K562 (cell line): ENCODE measurements around the gene DNAJC15. TPM values are rescaled to one million over a fixed set of nuclear protein-coding genes. Genes with fewer than 3 reads are reported as not detected.

Experiments
- ATF4 ChIP-seq: fragments of 450-650 bp; formaldehyde crosslinking; IDR thresholded peaks from 2 replicates; pipeline ENCODE4 v1.4.0; 2022; ENCODE audit warnings: mild to moderate bottlenecking, moderate library complexity
- E2F6 ChIP-seq, 2 experiments: IDR thresholded peaks; 2 replicates each; pipeline ENCODE4 v1.6.1; 2011; ENCODE audit warnings: borderline replicate concordance in 1 of 2, control low read depth in 1 of 2, low read depth in 1 of 2, low read length in 1 of 2, mild to moderate bottlenecking in 1 of 2, mixed read lengths in 1 of 2, moderate library complexity in 1 of 2; ENCODE audit not compliant: insufficient read depth in 1 of 2, insufficient read length in 1 of 2, poor library complexity in 1 of 2, severe bottlenecking in 1 of 2; ENCODE audit errors: extremely low read depth in 1 of 2
- EGR1 ChIP-seq: fragments of 450-650 bp; conservative IDR thresholded peaks from 2 replicates; pipeline ENCODE4 v1.6.1; 2017; ENCODE audit warnings: mild to moderate bottlenecking
- MTA3 ChIP-seq: fragments of 450-650 bp; formaldehyde crosslinking; IDR thresholded peaks from 2 replicates; pipeline ENCODE4 v1.6.1; 2017; ENCODE audit warnings: mild to moderate bottlenecking, borderline replicate concordance
- NONO ChIP-seq, 2 experiments: fragments of 200-400 bp in 1 of 2; fragments of 450-650 bp in 1 of 2; formaldehyde crosslinking in 1 of 2; IDR thresholded peaks; 2 replicates each; pipeline ENCODE4 v1.6.1; 2017; ENCODE audit warnings: low read depth in 2 of 2, mild to moderate bottlenecking in 2 of 2, moderate library complexity in 2 of 2, low read length in 1 of 2
- NR2C2 ChIP-seq, 2 experiments: fragments of 200-800 bp in 1 of 2; sonication (Bioruptor generic) in 1 of 2; sonication (generic) in 1 of 2; formaldehyde crosslinking in 1 of 2; IDR thresholded peaks; 2 replicates each; pipeline versions ENCODE4 v1.6.1 to v1.8.0; 2016 to 2022; ENCODE audit warnings: mild to moderate bottlenecking in 1 of 2, missing compliant biosample characterization in 1 of 2, missing genetic modification characterization in 1 of 2, missing genetic modification reagents in 1 of 2
- NR3C1 ChIP-seq: sonication (generic); formaldehyde crosslinking; IDR thresholded peaks from 2 replicates; pipeline ENCODE4 v1.8.1; 2022; ENCODE audit warnings: missing genetic modification reagents
- RBBP5 ChIP-seq: fragments of 200-600 bp; sonication (generic); IDR thresholded peaks from 2 replicates; pipeline ENCODE4 v1.6.1; 2012; ENCODE audit warnings: borderline replicate concordance, mild to moderate bottlenecking, low read length, control low read depth, inconsistent platforms; ENCODE audit not compliant: insufficient read depth, poor library complexity, severe bottlenecking
- WHSC1 ChIP-seq: IDR thresholded peaks from one replicate; pipeline ENCODE4 v1.6.1; 2012; ENCODE audit warnings: low read length, control low read depth, inconsistent platforms
- ZNF324 ChIP-seq: fragments of 250-450 bp; sonication (Bioruptor Pico); IDR thresholded peaks from 2 replicates; pipeline ENCODE4 v1.4.0; 2020; ENCODE audit warnings: mild to moderate bottlenecking
- ZNF431 ChIP-seq: sonication (generic); formaldehyde crosslinking; IDR thresholded peaks from 2 replicates; pipeline ENCODE4 v1.8.0; 2022; ENCODE audit warnings: mild to moderate bottlenecking, missing genetic modification reagents
- ZNF699 ChIP-seq: fragments of 250-450 bp; sonication (Bioruptor Pico); IDR thresholded peaks from 2 replicates; pipeline ENCODE4 v1.8.0; 2021; ENCODE audit warnings: mild to moderate bottlenecking, moderate library complexity; ENCODE audit not compliant: insufficient replicate concordance
- polyA plus RNA-seq, 8 experiments: library from polyadenylated mRNA; depleted of rRNA in 4 of 8; stranded (reverse) in 5 of 8; unstranded in 3 of 8; fragments of >200 nt; fragmentation: Nextera tagmentation in 2 of 8; fragmentation: Illumina TruSeq in 1 of 8; extraction: Ambion mirVana in 2 of 8; extraction: Trizol in 1 of 8; gene quantifications; 2 replicates each; pipeline versions ENCODE4 v1.2.1 to v1.2.3, GENCODE V29; 2011 to 2014; ENCODE audit warnings: inconsistent platforms in 1 of 8, missing spikeins in 1 of 8
- total RNA-seq, 7 experiments: library from RNA; depleted of rRNA in 6 of 7; stranded (reverse); fragments of >200 nt in 6 of 7; fragmentation: Illumina TruSeq in 2 of 7; extraction: Trizol in 2 of 7; gene quantifications; 2 replicates each; pipeline versions ENCODE4 v1.2.1 to v1.2.3, GENCODE V29; 2011 to 2021; ENCODE audit warnings: low replicate concordance in 1 of 7
- TF ChIP-seq, protein P1 (sequence below), 2 experiments: fragments of 450-650 bp in 1 of 2; sonication (generic) in 1 of 2; formaldehyde crosslinking in 1 of 2; IDR thresholded peaks; 2 replicates each; pipeline versions ENCODE4 v1.7.1 to v1.9.0; 2016 to 2022; ENCODE audit warnings: inconsistent platforms in 1 of 2, mild to moderate bottlenecking in 1 of 2, missing genetic modification reagents in 1 of 2

DNAJC15 gene
- total and polyA plus RNA-seq, 9 of the 15 experiments (the other 6 are each of a cell fraction or from before 2014, with no cell fraction given), result 0.47 to 3.8 (median 1.0) TPM

DNA sequence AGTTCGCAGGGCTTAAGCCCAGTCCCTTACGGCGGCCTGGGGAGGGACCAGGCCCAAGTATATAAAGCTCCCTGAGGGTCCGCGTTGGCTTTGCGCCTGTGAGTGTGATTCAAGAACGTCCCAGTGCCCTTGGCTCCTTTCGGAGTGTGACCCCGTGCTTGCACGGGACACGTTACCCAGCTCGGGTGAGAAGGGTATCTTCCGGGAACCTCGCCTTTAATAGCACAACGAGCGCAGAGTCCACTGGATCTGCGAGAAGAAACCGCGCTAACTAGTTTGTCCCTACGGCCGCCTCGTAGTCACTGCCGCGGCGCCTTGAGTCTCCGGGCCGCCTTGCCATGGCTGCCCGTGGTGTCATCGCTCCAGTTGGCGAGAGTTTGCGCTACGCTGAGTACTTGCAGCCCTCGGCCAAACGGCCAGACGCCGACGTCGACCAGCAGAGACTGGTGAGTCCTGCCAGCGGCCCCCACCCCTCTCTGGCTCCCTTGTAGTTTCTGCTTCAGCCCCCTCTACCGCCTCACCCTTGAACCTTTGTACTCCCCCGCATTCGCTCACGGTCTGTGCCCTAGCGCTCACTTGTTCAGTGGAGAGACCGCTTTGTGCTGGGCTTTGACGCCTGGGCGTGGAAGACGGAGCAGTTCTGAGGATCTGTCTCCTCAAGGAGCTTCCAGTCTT, at the start of gene DNAJC15 (continued):
- TF ChIP-seq ATF4 (CRISPR knock-in tag), result no peak
- peak; percentile 36; the same call in 1 of the 2 replicates for TF ChIP-seq EGR1
- no peak for TF ChIP-seq ZNF431
- TF ChIP-seq NONO (IDR thresholded peaks at IDR 0.05; ENCODE audit: low read depth in 2 of 2, low read length in 1 of 2), result no peak
- no peak for TF ChIP-seq WHSC1
- no peak for TF ChIP-seq NR3C1 (CRISPR knock-in tag)
- no peak for TF ChIP-seq ZNF699 (CRISPR knock-in tag)
- TF ChIP-seq RBBP5, result no peak
- no peak for TF ChIP-seq ZNF324
- TF ChIP-seq MTA3, result 0 out of 2 replicates have a peak, but pooled peaks have one; percentile 55
- peak in 1 of 2 experiments; percentile 38 for TF ChIP-seq E2F6 (IDR thresholded peaks at IDR 0.05; ENCODE audit: borderline replicate concordance in 1 of 2, extremely low read depth in 1 of 2, insufficient read depth in 1 of 2, insufficient read length in 1 of 2, low read depth in 1 of 2, low read length in 1 of 2, poor library complexity in 1 of 2, severe bottlenecking in 1 of 2)
- no peak for TF ChIP-seq NR2C2 (CRISPR knock-in tag; IDR thresholded peaks at IDR 0.05)
- TF ChIP-seq NR2C2 (tag; IDR thresholded peaks at IDR 0.05), result peak; percentile 83
- TF ChIP-seq, protein P1, sequence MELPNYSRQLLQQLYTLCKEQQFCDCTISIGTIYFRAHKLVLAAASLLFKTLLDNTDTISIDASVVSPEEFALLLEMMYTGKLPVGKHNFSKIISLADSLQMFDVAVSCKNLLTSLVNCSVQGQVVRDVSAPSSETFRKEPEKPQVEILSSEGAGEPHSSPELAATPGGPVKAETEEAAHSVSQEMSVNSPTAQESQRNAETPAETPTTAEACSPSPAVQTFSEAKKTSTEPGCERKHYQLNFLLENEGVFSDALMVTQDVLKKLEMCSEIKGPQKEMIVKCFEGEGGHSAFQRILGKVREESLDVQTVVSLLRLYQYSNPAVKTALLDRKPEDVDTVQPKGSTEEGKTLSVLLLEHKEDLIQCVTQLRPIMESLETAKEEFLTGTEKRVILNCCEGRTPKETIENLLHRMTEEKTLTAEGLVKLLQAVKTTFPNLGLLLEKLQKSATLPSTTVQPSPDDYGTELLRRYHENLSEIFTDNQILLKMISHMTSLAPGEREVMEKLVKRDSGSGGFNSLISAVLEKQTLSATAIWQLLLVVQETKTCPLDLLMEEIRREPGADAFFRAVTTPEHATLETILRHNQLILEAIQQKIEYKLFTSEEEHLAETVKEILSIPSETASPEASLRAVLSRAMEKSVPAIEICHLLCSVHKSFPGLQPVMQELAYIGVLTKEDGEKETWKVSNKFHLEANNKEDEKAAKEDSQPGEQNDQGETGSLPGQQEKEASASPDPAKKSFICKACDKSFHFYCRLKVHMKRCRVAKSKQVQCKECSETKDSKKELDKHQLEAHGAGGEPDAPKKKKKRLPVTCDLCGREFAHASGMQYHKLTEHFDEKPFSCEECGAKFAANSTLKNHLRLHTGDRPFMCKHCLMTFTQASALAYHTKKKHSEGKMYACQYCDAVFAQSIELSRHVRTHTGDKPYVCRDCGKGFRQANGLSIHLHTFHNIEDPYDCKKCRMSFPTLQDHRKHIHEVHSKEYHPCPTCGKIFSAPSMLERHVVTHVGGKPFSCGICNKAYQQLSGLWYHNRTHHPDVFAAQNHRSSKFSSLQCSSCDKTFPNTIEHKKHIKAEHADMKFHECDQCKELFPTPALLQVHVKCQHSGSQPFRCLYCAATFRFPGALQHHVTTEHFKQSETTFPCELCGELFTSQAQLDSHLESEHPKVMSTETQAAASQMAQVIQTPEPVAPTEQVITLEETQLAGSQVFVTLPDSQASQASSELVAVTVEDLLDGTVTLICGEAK (IDR thresholded peaks at IDR 0.05), result no peak
- TF ChIP-seq, protein P1 (CRISPR knock-in tag; IDR thresholded peaks at IDR 0.05), result no peak
